ENCODE measurements around the gene SLC27A5.
A peak's percentile ranks its signal among the peaks of the same experiment; 100 is the strongest.
"Not testable (repeated sequence)": the region's sequence is repeated elsewhere in the genome, so short reads cannot be mapped to it uniquely, and the experiment has no call there.

SLC27A5 gene

GRCh38 chr19:58466089-58466759, 45.6 kb downstream of the SLC27A5 start:
- no peak for FAIRE-seq

- no peak for FAIRE-seq
Measured at GRCh38 chr19:58460039-58460438, 51.8 kb downstream of the SLC27A5 start.

GRCh38 chr19:58456111-58456510, 55.7 kb downstream of the SLC27A5 start:
- FAIRE-seq, result no peak

- no peak for FAIRE-seq
Measured at GRCh38 chr19:58455306-58455705, 56.5 kb downstream of the SLC27A5 start.

GRCh38 chr19:58453743-58454142, 58.0 kb downstream of the SLC27A5 start:
- no peak for FAIRE-seq

- FAIRE-seq, result peak; percentile 9
Measured at GRCh38 chr19:58451358-58452101, 60.3 kb downstream of the SLC27A5 start, which contains the start of gene ZNF324B. ZNF324B (plus strand) TSS chr19:58451622; CDS start chr19:58453702, 2,080 bp downstream.

- FAIRE-seq, result no peak
Measured at GRCh38 chr19:58450856-58451357, 60.9 kb downstream of the SLC27A5 start.

- FAIRE-seq, result not testable (repeated sequence)
Measured at GRCh38 chr19:58449980-58450379, 61.8 kb downstream of the SLC27A5 start.

GRCh38 chr19:58448860-58449259, 62.9 kb downstream of the SLC27A5 start:
- FAIRE-seq, result not testable (repeated sequence)
